Raji (cell line): ENCODE data around the gene LAMC2.

ENCODE experiments used
- POLR2A ChIP-seq: IDR thresholded peaks from 2 replicates; pipeline ENCODE4 v1.6.1; 2011; ENCODE audit warnings: low read depth, low read length, control low read depth; ENCODE audit not compliant: insufficient read depth

LAMC2 gene

DNA sequence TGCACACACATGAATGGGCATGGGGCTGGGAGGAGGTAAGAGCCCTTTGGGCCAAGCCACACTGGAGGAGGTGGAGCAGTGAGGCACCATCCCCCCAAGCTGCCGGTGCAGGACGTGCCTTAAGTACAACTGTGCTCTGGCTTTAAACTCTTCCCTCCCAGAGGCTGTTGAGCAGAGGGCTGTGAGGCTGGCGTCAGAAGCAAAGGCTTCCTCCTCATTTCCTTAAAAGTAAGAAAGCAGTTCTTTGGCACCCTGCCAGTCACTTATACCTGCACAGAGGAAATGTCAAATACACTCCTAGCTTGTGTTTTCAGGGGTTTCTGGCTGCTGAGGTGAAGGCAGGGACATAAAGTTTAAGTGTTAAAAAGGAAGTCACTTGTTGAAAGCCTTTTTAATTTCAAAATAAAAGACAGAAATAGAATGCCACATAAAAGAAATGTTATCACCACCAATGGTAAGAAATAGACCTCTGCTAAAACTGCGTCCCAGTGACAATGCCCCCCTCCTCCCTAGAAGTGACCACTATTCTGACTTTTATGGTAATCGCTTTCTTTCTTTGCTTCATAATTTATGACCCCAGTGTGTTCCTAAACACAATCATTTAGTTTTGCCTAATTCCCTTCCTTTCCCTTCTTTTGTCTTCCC, 33.0 kb downstream of the LAMC2 start:
- no peak for TF ChIP-seq POLR2A

DNA sequence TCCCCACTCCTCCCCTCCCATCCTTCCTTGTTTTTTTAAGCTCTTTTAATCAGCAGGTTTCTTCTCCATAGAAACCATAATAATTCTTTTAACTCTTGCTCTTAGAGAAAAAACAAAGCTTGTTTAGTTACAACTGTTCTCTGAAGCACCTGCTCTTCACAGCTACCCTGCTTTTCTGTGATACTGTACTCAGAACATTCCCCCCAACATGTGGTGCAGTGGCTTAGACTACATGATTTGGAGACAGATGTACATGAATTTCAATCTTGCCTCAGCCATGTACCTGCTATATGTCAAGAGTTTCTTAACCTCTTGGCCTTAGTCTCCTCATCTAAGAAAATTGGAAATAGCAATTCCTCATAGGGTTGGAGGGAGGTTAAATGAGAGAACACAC, 33.5 kb downstream of the LAMC2 start:
- no peak for TF ChIP-seq POLR2A

DNA sequence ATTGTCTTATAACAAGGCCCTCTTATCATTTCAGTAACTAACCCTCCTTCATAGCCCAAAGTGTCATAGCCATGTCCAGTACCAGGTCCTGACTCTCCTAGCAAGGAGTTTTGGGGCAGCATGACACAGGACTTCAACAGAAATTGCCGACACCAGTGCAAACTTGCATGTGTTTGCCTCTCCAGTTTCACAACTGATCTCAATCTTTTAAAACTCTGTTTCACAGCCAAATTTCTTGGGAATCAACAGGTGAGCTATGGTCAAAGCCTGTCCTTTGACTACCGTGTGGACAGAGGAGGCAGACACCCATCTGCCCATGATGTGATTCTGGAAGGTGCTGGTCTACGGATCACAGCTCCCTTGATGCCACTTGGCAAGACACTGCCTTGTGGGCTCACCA, 36.8 kb downstream of the LAMC2 start:
- no peak for TF ChIP-seq POLR2A

DNA sequence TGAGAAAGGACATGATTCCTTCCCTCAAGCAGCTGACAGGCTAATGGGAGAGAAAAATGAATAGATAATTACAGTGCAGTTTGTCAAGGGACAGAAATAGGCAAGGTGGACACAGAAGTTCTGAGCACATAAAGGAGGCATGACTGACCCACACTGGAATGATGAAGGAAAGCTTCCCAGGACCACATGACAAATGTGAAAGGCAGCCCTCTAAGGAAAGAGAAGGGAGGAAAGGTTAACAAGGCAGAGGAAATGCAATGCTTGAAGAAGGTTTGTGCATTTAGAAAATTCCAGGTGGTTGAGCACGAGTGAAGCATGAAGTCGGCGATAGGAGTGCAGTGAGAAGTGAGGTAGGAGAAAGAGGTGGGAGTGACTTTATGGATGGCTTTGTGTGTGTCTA, 37.4 kb downstream of the LAMC2 start:
- no peak for TF ChIP-seq POLR2A

- no peak for TF ChIP-seq POLR2A
Observed at GRCh38 chr1:183226361-183226760, 40.3 kb downstream of the LAMC2 start.

GRCh38 chr1:183226963-183227362, 40.9 kb downstream of the LAMC2 start:
- TF ChIP-seq POLR2A = no peak

GRCh38 chr1:183227422-183228346, 41.6 kb downstream of the LAMC2 start:
- TF ChIP-seq POLR2A = no peak

- no peak for TF ChIP-seq POLR2A
Observed at GRCh38 chr1:183228347-183229220, 42.5 kb downstream of the LAMC2 start.

GRCh38 chr1:183230413-183230812, 44.3 kb downstream of the LAMC2 start:
- no peak for TF ChIP-seq POLR2A

- no peak for TF ChIP-seq POLR2A
Observed at GRCh38 chr1:183231545-183231944, 45.5 kb downstream of the LAMC2 start.

DNA sequence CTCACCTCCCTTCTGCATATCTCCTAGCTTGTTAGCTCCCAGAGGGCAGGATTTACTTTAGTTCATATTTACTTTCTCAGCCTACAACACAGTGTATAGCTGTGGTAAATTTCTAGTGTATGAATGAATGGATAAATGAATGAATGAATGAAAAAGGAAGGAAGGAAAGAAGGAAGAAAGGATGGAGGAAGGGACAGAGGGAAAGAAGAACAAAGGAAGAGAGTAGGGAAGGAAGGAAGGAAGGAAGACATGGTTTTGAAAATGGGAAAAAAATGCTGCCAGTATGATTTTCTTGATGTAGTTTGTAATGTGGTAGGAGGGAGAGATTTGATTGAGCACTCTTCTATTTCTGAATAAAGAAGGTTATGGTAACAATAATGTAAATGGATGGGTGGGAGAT, 47.0 kb downstream of the LAMC2 start:
- no peak for TF ChIP-seq POLR2A

- no peak for TF ChIP-seq POLR2A
Observed at GRCh38 chr1:183234660-183235476, 48.8 kb downstream of the LAMC2 start.

DNA sequence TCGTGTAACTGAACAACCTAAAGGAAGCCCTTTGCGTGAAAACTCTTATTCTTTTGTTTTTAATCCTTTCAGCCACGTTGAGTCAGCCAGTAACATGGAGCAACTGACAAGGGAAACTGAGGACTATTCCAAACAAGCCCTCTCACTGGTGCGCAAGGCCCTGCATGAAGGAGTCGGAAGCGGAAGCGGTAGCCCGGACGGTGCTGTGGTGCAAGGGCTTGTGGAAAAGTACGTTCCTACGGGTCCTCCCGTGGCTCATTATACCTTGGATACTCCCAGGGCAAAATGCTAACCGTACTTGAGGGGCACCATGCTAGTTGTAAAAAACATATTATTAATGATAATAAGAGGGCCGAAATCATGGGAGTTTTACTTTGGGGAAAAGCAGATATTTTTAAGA, 49.4 kb downstream of the LAMC2 start:
- TF ChIP-seq POLR2A = no peak

GRCh38 chr1:183236158-183236725, 50.2 kb downstream of the LAMC2 start:
- TF ChIP-seq POLR2A = no peak

DNA sequence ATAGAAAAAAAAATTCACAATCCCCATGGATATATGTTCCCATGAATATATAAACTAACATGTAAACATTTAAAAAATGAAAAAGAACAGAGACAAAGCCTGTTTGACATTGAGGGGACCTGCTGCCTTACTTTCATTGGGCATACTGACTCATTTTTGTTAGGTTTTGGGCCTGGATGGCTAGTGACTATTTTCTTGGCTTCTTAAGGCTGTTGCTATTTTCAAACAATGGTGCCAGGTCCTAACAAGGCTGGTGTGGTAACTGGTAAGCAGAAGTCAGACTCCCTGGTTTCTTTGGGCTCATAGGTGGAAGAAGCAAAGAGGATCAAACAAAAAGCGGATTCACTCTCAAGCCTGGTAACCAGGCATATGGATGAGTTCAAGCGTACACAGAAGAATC, 51.0 kb downstream of the LAMC2 start:
- TF ChIP-seq POLR2A = no peak

GRCh38 chr1:183238071-183238470, 52.0 kb downstream of the LAMC2 start:
- TF ChIP-seq POLR2A = no peak
